ENCODE results near the gene RFTN1.
A peak's percentile ranks its signal among the peaks of the same experiment; 100 is the strongest.

Gene RFTN1

GRCh38 chr3:16528581-16528993 is 15.1 kb upstream of the RFTN1 start:
- no peak for DNase-seq (ENCODE audit: low read depth in 2 of 2)

DNA sequence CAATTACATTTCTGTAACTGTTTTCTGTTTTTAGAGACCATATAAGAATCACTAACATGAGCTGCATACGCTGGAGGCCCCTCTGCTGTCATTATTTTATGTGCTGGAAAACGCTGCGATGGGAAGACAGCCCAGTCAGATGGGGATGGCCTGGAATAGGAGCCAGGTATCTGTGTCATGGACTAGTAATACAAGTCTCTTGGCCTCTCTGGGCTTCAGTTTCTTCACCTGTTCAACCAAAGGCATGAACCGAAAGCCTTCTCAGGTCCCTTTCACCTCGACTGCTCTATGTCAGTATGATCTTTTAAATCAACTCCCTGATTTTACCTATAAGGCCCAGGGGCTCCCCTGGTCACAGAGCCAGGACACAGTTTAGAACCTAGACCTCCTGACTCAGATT is 14.6 kb upstream of the RFTN1 start:
- no peak for DNase-seq (ENCODE audit: low read depth in 2 of 2)

GRCh38 chr3:16524196-16524595 is 10.7 kb upstream of the RFTN1 start:
- DNase-seq (ENCODE audit: low read depth in 2 of 2): no peak

DNA sequence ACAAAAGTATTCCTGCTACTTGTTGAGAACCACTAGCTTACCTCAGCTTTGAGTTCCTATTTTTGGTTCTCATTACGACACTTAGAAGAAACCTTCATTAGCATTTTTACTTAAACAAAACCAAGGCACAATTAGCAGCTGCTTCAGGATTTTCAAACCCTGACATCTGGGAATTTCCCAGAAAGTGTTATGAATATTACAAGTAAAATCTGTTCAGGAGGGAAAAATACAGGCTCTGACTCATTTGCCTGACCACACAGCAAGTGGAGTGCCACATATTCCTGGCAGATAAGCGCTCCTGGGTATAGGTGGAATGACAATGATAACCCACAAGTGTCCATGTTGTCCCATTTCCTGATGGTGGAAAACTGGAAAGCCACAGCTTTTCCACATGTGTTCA is 10.3 kb upstream of the RFTN1 start:
- DNase-seq (ENCODE audit: low read depth in 2 of 2): no peak

- no peak for DNase-seq (ENCODE audit: low read depth in 2 of 2)
Observed at GRCh38 chr3:16522834-16523233, 9.3 kb upstream of the RFTN1 start.

DNA sequence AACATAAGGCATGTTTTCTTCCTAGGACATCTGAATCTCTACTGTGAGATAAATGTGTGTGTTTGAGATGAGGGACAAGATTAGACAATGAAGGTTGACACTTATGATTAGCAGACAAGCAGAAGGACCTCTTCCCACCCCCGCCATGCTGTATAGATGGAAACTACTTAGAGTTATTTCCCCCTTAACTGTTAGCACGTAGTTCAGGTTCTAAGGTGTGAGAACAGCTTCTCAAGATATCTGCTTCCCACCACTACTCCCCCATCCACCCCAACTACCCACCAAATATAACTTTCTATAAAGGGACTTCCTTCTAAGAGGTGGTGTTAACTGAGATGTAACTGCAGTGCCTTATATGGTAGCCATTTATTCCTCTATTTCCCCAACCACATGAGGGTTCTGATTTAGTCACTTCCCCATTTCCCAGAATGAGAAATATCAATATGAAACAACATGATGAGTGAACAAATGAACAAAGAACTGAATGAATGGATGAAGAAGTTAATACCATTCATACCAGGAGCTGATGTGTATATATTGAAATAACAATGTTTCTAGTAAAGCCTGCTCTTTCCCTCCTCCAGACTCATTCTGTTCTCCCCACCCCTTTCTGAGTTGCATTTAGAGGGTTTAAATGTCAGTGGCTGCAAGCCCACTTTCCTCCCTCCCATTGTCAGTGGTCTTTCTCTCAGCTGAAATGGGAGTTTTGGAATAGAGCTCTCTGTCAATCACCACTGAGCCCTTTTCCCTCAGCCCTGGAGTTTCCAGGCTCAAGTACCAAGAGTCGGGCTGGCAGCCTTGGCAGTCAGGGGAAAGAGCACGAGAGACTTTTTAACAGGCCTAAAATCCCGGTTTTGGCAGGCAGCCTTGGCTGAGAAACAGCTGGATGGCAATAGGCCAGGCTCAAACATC is 7.7 kb upstream of the RFTN1 start:
- no peak for DNase-seq (ENCODE audit: low read depth in 2 of 2)

DNA sequence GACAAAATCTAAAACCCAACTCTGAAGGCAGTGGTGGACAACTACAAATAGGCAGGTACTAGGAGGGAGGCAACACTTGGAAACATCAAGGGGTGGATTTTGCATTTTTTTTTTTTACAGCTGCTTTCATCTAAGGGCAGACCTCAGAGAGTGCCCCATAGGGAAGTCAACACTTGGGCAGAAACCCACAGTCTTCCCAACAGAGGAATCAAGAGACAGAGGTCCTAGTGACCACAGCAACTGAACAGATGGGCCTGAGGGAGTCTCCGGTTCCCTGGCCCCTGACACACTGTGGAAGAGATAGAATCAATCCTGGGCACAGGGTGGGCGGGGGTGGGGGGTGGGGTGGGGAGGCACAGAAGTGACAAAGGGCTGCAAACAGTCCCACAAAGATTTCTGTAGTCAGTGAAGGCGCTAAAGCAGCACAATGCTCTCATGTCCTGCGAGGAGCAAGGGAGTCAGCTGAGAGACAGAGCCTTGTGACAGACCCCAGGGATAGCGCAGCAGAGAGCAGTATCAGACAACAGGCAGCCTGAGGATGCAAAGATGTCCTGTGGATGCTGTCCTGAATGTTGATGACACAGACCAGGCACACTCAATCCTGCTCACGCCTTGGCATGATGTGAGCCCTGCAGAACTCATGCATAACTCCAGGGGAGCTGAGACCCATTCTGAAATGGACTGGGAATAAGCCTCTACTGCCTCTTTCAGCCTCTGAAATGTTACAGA is 6.9 kb upstream of the RFTN1 start:
- DNase-seq (ENCODE audit: low read depth in 2 of 2): no peak

DNA sequence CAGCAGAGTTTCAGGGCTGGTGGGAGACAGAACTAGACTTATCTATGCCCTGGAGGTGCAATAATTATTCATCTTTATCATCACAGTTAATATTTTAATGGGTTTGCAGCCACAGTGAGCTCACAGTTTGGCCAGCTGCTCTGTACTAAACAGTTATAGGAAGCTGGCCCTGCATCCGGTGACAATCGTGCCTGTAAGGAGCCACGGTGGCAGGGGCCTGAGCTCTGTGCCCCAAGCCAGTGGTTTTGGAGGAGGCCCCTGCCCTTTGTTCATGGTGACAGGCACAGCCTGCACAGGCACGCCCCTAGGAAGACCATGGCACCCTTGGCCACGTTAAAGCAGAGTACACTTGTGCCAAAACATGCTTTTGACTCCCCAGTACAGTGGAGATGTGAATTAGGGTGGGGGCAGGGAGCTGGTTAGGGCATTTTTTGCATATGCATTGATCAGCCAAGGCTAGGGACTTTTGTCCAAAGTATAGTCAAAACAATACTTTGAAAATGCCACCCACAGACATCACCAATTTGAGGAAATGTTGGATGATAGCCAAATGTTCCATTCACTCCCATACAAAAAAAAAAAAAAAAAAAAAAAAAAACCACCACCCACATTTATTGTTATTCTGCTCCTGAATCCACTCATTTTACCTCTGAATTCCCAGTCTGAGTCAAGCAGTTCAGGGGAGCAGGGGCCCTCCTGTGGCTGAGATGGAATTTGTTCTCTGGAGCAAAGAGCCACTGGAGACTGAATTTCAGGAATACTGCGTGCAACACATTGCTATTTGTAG is 3.4 kb upstream of the RFTN1 start:
- DNase-seq (ENCODE audit: low read depth in 2 of 2): no peak

DNA sequence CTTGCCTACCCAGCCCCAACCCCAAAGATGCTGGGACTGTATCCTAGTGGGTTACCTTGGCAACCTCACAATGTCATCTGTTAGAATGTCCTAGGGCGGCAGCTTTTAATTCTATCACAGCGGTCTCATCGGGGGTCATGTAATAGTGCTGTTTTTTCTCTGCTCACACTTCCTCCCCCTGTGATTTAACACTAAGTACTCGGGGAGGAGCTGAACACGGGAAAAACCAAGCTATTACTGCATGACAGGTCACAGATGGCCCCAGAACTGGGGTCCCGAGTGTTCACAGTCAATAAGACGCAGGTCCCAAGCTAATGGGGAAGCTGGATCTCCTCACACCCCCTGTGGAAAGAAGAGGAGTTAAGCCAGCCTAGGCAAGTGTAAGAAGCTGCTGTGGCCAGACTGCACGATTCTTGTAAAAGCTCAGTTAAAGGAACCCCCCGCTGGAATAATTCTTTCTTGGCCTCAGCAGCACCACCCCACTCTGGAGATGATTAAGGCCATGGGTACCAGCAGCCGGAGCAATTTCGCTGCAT is 2.5 kb upstream of the RFTN1 start:
- no peak for DNase-seq (ENCODE audit: low read depth in 2 of 2)

- DNase-seq (ENCODE audit: low read depth in 2 of 2): no peak
Observed at GRCh38 chr3:16514755-16515353, 1.4 kb upstream of the RFTN1 start.

DNA sequence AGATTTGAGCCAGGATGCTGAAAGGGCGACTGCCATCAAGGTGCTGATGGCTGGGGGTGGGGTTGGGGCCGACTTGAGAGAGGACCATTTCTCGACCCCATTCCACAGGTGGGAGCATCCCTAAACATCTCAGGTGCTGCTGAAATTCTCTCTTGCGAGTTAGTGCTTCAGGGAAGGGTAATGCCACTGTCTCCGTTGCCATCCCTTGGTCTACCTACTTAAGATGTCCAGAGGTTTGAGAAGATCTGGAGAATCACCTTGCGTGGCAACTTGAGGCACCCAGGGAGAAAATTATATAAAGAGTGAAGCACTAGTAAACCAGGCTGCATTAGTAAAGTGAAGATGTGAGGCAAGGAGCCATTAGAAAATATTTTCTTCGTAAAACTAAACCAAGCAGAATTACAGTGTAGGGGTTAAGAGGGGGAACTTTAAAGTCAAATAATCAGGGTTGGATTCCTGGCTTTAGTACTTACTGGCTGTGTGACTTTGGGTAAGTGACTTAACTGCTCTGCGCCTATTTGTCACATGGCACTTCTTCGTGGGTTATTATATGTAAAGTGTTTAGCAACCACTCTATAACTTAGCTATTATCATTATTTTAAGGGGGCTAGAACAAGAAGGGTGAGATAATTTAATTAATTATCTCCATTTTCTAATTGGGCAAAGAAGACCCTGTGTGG is 662 bp upstream of the RFTN1 start:
- DNase-seq (ENCODE audit: low read depth in 2 of 2): no peak

DNA sequence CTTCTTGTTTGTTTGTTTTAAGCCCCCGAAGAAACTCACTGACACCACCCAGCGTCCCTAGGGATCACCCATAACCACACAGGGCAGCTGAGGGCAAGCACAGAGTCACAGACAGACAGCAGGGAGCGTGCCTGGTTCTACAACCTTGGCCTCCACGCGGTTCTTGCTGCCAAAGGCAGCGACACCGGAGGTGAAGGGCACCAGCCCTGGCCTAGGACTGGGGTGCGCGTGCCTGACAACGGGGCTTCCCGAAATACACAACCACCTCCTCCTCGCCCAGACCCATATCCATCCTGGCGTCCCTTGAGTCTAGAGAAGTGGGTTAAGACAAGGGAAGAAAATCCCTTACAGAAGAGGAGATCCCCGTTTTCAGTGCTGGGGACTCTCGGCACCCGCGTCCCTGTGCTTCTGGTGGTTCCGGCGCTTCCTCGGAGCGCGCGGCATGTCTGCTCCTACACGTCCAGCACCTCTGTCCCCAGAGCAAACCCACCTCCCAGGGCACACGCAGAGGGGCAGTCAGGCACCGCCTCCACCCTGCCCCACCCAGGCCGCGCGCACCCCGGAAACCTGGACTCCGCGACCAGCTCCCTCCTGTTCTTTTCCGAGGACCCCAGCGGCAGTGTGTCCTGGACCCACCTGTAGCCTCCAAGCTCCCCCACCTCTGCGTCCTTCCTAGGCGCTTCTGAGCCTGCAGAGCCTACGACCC is 911 bp downstream of the RFTN1 start:
- DNase-seq (ENCODE audit: low read depth in 2 of 2): peak in 1 of 2 donors; percentile 30

DNA sequence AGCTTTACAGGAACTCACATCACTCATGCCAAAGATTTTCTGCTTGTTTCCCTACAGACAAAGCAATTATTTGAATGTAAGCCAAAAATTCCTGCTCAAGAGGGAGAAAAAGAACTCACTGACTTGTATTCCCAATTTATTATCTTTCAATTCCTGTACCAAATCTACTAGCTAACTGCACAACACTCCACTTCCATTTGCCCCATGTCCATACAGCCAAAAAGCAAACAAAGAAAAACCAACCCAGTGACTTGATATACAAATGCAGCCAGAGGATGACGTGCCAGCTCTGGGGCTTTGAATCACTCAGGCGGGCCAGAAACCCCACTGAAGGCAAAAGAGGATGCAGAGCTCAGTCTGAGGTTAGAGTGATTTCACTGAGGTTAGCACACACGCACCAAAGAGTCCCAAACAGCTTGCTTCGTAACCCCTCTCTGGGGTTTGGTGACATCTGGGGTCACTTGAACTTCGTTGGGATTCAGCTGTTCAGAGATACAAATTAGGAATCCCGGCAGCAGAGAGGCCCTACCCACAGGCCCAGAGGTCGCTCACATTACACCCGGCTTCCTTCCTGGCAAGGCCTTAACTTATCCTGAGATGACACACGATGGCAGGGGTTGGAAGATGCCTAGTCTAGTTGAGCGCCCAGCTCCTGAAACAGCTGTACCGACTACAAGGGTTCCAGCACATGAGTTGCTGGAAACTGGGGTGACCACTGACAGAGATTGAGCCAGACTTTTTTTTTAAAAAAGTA is 1.6 kb downstream of the RFTN1 start:
- peak; percentile 20 to 35 for DNase-seq (ENCODE audit: low read depth in 2 of 2)

GRCh38 chr3:16510620-16511319 is 2.7 kb downstream of the RFTN1 start:
- DNase-seq (ENCODE audit: low read depth in 2 of 2): no peak

GRCh38 chr3:16509721-16510619 is 3.5 kb downstream of the RFTN1 start:
- DNase-seq (ENCODE audit: low read depth in 2 of 2): no peak

GRCh38 chr3:16508591-16508995 is 4.9 kb downstream of the RFTN1 start:
- no peak for DNase-seq (ENCODE audit: low read depth in 2 of 2)

DNA sequence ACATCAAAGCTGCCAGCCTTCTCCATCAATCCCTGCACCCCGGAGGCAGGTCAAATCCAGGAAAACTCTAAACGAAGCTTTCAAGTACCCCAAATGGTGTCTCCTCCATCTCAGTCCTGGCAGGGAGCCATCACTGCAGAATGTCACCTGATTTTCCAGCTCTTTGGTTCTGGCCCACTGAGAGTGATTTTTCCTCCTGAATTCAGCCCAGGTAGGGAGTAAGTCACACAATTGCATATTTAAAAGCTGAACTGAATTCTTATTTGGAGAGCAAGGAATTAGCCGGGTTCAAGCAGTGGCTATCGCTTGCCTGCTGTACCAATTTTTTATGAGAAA is 5.3 kb downstream of the RFTN1 start:
- no peak for DNase-seq (ENCODE audit: low read depth in 2 of 2)

Data from stimulated activated CD4-positive, alpha-beta T cell treated with anti-CD3 and anti-CD28 coated beads, Interleukin-1b, Interleukin-23, amount 100 ng/mL, for 1 hour (primary cell).